G401.6 (cell line): Measurements from ENCODE around the gene TMEM247.

Experiments used
- FAIRE-seq: peaks from 2 replicates; lab custom pipeline; 2012; peaks lifted over from hg19 to GRCh38; lab: Jason Lieb, UNC

TMEM247 gene

DNA sequence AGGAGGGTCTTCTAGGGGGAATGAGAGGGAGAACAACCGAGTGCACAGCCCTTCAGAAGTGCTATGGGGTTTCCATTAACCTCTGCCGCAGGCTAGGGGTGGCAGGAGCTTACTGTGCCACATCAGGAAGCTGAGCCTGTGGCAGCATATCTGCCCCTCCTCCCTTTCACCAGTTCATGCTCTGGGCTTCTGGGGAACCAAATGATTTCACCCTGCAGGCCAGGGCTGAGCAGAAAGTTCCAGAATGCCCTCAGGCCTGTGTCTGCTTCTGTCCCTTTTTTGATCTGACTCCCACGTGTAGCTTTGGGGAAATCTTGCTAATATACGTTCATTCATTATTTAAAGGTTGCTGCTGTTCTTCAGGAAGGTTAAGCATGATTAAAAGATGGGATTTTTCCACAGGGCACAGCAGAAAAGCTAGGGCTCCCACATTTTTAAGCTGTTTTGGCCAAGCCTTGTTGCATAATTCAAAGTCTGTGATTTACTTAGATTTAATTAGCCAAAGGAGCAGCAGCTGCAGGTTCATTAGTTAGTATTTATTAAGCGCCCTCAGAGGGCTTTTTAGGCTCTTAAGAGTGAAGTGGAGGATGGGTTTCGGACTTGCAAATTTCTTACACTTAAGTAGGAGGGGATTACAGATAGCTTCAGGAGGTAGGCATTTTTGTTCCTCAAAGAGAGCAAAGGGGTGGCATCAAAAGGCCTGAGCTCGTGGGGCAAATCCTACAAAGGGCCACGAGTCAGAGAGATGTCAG, 10.2 kb downstream of the TMEM247 start:
- no peak for FAIRE-seq

DNA sequence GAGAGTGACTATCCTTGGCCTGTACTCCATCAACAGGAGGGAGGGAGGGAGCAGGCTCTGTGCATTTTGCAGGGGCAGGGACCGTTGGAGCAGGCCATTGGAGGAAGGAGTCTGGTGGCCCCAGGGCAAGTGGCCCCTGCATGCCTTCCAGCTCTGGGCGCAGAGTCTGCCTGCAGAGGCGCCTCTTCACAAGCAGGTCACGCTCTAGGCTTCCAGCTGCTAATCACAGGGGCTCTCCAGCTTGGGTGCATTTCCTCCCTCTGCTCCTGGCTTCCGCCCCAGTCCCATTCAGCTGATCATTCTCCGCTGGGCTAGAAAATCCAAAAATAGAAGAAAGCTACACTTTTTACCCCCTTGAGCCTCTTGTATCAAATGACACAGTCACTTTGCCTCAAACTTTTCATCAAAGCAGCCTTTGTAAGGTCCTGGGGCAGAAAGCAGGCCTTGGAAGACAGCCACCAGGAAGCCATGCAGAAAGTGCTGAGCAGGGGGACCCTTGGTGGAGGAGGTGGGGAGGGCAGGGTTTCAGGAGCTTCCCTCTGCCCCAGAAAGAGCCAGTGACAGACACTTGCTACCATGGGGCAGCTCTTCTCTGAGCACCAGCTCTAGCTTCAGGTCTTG, 11.3 kb downstream of the TMEM247 start:
- no peak for FAIRE-seq

DNA sequence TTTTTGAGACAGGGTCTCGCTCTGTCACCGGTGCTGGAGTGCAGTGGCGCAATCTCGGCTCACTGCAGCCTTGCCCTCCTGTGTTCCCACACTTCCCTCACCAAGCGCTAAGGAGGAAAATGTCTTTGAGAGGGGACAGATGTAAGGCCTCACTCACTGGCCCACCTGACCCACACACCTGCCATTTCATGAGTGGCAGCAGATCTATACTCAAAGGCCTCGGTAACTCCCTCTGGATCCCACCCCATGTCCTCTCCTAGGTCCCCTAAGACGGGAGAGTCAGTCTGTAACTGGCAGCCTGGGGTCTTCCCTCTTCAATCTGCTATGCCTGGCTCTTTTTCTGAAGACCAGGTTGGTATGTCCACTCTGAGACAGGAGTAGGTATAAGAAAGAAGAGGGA, 12.9 kb downstream of the TMEM247 start:
- no peak for FAIRE-seq

DNA sequence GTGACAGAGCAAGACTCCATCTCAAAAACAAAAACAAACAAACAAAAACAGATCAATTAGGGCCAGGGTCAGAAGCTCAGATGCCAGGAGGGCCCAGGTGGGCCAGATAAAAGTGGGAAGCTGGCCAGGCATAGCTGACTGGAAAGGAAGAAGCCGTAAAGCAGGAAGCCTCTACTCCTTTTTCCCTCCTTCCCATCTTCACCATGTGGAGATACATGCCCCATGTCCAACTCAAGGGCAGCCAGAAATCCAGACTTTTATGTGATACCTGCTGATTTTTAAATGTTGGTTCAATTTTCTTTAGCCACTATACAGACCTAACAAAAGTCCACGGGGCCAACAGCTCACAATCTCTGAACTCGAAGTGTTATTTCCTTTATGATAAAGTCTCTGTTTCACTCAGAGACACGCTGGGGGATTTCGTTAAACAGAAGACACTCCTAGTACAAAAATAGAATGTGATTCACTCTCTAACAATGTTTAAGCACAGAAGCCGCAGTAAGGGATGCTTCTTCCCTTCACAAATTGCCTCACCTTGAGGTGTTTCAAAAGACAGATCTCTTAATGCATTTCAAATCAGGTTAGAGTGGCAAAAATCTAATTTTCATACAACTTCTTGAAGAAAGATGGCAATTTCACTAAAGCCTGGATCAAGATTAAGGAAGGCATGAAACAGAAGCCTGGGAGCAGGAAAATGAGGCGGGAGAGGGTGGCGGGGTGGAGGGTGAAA, 14.0 kb downstream of the TMEM247 start:
- FAIRE-seq: no peak

DNA sequence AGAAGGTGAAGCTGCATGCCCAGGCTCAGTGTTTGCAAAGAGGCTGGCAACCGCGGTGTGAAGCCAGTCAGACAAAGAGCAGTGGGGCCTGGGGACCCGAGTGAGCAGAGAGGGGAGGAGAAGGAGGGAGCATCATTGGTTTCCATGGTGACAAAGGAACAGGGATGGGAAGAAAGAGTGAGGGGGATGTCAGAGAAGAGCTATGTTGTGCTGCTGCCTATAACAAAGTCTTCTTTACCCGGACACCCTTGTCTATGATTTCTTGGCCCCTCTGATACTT, 14.5 kb downstream of the TMEM247 start:
- no peak for FAIRE-seq

DNA sequence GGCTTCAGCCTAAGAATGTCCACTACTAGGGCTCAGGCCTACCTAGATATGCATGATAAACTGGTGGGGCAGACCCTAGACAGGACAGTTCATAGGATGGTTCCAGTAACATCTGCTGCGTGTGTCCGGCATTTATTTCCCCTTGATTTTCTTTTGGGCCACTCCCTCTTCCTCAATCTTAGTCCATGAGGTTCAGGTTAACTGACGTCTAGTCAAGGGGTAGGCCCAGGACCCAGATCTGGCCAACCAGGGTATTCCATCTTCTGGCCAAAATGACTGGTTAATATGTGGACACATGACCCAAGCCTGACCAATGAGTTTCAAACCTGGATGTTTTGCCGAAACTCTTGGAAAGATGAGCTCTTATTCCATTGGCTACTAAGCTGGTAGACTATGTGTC, 15.2 kb downstream of the TMEM247 start:
- FAIRE-seq: no peak

DNA sequence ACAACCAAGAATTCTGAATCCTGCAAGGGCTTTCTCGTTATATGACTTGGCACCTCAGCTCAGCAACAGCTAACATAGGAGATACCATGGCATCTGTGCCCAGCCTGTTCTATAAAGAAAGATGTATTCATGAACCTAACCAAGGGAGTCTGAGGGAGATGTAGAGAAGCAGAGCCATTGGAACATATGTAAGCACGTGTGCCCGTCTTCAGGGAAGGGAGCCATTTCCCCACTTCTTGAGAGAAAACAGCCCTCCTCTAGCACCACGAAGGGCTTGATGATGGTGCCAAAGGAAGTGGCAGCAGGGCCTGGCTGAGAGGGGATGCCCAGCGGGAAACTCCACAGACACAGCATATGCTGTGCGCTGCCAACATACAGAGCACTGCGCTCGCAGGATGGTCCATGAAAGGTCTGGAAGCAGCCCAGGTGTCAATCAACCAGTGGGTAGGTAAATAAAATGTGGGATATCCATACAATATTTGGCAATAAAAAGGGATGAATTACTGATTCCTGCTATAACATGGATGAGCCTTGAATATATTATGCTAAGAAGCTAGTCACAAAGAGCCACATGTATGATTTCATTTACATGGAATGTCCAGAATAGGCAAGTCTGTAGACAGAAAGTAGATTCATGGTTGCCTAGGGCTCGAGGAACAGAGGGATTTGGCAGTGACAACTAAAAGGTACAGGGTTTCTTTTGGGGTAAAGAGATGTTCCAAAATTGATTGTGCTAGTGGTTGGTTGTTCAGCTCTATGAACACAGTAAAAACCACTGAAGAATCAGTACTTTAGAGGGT, 16.1 kb downstream of the TMEM247 start:
- no peak for FAIRE-seq

DNA sequence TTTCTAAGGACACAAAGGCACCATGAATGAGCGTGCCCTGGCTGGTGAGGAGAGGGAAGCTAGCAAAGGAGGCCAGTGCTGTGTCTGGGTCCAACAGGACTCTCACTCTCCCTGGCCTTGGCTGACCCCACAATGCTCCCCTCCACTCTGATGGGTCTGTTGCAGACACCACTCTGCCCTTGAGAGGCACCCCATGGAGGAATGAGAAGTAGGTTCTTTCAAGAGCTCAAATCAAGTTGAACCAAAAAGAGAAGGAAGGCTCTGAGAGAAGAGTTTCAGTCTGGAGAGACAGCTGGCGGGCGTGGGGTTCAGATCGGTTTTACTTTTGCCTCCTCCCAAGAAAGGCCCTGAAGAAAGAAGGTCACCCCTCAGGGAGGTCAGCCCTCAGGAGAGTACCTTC, 18.4 kb downstream of the TMEM247 start:
- no peak for FAIRE-seq

DNA sequence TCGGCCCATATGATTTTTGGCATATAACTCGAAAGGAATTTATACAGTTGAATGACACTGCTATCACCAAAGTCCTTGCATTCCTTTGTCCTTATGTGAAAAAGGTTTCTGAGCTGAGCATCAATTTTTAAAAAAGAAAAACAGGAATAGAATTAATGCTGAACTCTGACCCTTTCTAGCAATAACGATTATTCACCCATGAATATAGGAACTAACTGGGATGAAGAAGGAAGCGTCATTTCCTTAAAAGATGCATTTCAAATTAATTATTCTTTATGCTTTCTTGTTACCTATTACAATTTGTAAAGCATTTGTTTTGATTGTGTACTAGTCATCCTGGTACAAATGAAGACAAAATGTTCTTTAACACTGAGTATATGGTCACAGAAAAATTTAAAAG, 19.3 kb downstream of the TMEM247 start:
- no peak for FAIRE-seq

DNA sequence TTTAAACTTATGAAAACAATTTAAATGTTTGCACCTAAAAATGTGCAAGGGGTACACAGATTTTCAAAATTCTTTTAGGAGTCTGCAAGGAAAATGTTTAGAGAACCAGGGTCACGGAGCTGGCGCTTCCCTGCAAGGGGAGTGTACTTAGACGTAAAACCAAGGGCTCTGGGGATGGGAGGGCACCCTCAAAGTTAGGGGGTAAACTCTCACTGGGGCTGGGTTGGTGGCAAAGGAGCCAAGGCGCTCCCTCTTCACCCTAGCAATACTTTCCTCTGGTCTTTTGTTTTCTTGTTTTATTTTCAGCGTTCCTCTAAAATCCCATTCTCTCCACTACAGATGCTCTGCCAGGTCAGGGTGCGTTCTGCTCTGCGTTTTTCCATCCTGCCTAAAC, 20.0 kb downstream of the TMEM247 start:
- FAIRE-seq: no peak

DNA sequence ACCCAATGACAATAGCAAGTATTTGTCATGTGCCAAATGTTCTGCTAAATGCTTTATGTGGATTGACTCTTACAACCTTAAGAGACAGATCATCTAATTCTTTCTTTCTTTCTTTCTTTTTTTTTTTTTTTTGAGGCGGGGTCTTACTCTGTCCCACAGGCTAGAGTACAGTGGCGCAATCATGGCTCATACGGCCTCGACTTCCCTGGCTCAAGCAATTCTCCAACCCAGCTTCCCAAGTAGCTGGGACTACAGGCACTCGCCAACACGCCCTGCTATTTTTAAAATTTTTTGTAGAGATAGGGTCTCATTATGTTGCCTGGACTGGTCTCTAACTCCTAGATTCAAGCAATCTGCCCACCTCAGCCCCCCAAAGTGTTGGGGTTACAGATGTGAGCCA, 21.4 kb downstream of the TMEM247 start:
- FAIRE-seq: no peak

DNA sequence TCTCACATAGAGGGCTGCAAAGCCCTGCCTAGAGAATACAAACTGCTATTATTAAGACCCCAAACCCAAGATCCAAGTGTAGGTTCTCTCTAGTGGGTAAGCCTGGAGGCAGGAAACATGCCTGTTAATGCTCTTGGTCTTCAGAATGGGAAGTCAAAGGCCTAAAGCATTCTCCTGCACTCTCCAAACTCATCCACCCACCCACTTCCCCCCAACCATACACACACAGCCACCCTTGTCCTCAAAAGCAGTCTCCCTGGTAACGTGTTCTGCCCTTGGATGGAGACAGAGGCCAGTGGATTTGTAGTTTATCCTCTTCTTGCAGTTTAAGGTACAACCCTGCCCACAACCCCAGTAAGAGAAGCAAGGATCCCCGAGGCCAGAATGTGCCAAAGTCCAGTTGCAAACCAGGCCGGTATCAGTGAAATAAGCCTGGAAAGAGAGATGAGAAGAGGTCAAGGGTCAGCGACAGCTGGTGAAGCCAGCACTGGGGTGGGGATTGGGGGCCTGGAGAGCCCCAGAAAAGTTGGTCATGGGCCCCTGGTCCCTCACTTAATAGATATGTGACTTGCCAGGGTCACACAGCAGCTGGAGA, 23.0 kb downstream of the TMEM247 start:
- FAIRE-seq: no peak

DNA sequence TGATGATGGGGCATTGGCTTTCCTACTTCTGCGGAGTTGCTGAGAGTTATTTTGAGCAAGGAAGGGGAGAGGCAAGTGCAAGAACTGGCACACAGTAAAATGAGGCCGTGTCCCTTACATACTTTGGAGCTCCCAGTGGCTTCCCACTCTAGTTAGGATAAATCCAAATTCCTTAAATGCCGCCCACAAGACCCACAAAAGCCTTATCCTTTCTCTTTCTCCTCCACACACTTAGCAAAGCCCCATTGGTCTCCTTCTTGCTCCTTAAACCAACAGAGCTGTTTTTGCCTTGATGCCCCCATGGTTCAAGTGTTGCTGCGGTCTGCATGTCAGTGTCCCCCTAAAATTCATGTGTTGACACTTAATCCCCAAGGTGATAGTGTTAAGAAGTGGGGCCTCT, 24.3 kb downstream of the TMEM247 start:
- no peak for FAIRE-seq

DNA sequence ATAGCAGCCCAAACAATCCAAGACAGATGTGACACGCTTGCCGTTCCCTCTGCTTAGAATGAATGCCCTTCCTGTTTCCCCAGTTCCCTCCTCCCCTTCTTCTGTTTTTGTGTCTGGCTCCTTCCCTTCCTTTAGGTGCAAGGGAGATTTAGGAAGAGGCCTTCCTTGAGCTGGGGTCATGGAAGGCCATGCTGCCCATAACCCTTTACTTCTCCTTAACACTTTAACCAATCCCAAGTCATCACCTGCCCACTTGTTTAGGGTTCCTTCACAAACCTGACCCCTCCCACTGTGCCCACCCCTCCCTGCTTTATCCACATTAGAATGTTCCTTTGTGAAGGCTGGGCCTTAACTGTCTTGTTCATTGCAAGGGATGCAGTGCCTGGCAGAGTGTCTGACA, 24.9 kb downstream of the TMEM247 start:
- no peak for FAIRE-seq

DNA sequence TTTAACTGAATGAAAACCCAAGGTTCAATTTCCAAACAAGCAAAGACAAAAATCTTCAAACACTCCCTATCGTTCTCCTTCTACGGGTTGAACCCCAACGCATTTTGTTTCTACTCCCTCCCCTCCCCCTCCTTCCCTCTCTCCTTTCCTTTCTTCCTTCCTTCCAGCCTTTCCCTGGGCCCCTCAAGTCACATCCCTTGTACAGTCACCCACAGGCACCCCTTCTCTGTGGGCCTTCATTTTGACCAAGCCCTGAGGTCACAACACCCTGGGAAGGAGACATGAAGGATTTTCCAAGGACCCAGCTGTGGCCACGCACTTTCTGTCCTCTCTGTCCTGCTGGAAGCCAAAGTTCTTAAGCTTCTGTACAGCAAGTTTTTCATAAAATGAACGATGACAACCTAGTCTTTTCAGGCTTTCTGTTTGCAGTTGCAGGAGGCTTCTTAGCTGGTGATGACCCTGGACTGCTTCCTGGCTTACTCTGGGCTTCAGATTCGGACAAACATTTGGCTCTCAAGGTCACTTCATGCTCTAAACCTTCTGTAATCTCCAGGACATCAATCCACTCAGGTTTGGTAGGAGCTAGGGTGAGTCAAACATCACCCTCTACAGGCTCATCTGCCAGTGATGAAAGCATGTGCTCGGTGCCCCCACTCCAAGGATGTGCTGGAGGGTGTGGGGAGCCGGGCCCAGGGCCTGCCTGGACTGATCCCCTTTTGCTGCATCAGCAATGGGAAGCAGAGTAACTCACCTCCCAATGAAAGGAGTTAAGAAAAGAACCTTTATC, 25.5 kb downstream of the TMEM247 start:
- no peak for FAIRE-seq

DNA sequence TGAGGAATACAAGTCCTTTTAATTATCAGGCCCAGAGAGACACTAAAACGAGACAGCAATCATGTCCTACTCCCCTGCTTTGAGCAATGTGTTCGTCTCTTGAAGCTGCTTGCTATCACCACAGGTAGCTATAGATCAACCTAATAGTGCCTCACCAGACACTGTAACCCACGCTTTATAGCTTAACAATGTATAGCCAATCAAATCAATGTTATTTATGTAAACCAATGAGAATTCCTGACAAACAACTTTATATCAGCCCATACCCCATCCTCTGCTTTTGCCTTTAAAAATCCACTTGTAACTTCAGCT, 26.1 kb downstream of the TMEM247 start:
- no peak for FAIRE-seq

DNA sequence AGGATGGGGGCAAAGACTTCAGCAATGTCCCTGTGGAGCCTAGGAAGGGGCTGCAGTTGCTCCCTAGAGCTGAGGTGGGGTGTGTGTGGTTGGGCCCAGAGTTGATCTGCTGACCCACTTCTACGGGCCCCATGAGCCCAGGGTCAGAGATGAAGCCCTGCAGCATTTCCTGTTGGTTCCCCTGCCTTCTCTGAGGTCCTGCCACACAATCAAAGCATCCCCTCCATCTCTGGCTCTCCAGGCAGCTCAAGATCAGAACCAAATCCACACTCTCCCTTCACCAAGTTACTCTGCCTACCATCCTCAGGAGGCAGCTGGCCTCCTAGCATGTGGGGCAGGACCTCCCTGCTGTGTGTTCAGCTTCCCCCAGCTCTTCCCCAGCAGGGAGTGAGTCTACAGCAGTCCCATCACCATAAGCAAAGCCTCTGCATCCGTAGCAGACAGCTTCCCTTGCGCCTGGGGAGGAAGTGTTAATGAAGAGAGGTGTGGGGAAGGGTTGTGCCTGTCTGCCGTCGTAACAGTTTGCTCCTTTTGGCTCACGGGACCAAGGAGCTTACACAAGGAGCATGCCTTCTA, 26.9 kb downstream of the TMEM247 start:
- no peak for FAIRE-seq

DNA sequence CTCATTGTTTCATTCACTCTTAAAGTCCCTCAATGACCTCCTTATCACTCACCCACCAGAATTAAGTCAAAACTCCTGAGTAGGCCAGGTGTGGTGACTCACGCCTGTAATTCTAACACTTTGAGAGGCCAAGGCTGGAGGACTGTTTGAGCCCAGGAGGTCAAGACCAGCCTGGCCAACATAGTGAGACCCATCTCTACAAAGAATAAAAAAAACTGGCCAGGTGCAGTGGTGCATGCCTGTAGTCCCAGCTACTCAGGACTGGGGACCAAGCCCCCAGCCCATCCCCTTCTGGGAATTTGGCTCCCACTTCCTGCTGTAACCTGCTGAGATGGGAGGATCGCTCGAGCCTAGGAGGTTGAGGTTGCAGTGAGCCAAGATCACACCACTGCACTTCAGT, 28.9 kb downstream of the TMEM247 start:
- FAIRE-seq: no peak

DNA sequence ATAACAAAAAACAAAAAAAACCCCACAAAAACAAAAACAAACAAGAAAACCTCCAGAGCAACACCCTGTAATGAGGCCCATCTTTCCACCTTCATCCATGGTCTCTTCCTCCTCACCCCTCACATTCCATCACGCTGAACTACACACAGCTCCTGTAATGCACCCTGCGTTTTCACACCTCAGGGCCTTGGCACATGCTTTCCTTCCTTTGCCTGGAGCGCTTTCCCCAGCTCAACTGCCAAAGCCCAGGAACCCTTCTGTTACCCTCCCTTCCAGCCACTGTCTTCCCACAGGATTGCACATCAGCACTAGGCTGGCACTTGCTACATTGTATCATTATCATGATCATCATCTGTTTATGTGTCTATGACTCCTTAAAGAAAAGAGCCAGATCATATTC, 29.4 kb downstream of the TMEM247 start:
- no peak for FAIRE-seq

DNA sequence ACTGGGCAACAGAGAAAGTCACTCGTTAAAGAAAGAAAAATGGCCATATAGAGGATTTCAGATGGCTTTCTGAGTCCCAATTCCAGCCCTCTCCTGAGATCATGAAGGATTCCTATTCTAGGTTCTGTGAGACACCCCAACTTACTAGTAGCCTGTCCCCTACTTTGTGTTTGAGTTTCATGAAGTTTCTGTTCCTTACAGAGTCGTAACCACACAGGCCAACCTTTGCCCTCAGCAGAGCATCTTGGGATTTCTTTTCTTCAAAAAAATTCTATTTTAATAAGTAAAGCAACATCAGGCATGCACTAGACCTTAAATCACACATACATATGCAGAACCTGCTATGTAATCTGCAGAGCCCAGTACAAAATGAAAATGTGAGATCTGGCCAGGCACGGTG, 30.4 kb downstream of the TMEM247 start:
- no peak for FAIRE-seq

DNA sequence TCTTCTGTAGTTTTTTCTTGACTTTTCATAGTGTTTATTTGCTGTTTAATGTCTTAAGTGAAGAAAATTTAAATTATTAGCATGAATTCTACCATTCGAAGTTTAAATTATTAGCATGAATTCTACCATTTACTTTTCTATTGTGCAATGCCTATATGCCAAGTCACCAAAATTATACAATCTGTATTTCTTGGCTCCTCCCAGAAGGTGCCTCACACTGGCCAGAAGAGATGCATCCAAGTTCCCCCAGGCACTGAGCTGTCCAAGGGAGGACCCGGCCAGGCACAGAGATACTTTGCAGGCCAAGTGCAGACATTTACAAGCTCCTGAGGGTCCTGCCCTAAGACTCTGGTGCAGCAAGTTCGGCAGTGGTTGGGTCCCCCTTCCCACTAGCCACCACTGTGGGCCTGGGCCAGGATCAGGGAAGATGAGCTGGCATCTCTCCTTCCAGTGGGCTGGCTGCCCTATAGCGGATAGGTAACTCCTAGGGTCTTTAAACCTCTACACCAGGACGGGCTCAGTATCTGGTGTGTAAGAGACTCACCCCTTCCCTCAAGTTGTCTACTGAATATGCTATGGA, 31.3 kb downstream of the TMEM247 start:
- FAIRE-seq: no peak
